GM06990 (cell line): ENCODE data around the gene TMEM35B.
"Not testable (repeated sequence)": the region's sequence is repeated elsewhere in the genome, so short reads cannot be mapped to it uniquely, and the experiment has no call there.

Experiments
- DNase-seq: peaks from one replicate; pipeline ENCODE4 v3.0.0-alpha.2; 2011; ENCODE audit not compliant: insufficient read length; ENCODE audit errors: extremely low read depth
- H3K27me3 ChIP-seq: replicated peaks from 2 replicates; pipeline ENCODE4 v1.6.0; 2011; ENCODE audit warnings: low read length; ENCODE audit not compliant: control insufficient read depth, insufficient read depth
- H3K36me3 ChIP-seq: 2 replicates; pipeline ENCODE4 v1.5.1; 2011; ENCODE audit warnings: low read length; ENCODE audit not compliant: control insufficient read depth, insufficient read depth
- H3K4me3 ChIP-seq: replicated peaks from 2 replicates; pipeline ENCODE4 v1.5.1; 2011; ENCODE audit warnings: low read depth, mild to moderate bottlenecking, control low read depth, low read length
- CTCF ChIP-seq: IDR thresholded peaks from 2 replicates; pipeline ENCODE4 v1.5.1; 2011; ENCODE audit warnings: low read length, control low read depth, mild to moderate bottlenecking, inconsistent platforms; ENCODE audit not compliant: insufficient read depth, poor library complexity, severe bottlenecking

TMEM35B gene

GRCh38 chr1:34970220-34970735, 14.9 kb downstream of the TMEM35B start:
- H3K36me3 ChIP-seq, result no peaks in the 10 kb centered on the region
- no peak for TF ChIP-seq CTCF
- no peak overlapping the region for H3K4me3 ChIP-seq
- no peak for DNase-seq
- H3K27me3 ChIP-seq, result no peaks in the 10 kb centered on the region

GRCh38 chr1:34968297-34968696, 16.9 kb downstream of the TMEM35B start:
- H3K4me3 ChIP-seq, H3K36me3 ChIP-seq, H3K27me3 ChIP-seq, DNase-seq: not testable (repeated sequence)

- DNase-seq, H3K36me3 ChIP-seq, H3K27me3 ChIP-seq, H3K4me3 ChIP-seq: not testable (repeated sequence)
Measured at GRCh38 chr1:34967672-34968071, 17.5 kb downstream of the TMEM35B start.

- no peak for TF ChIP-seq CTCF
- no peak for DNase-seq
- H3K27me3 ChIP-seq, result no peaks in the 10 kb centered on the region
- no peak overlapping the region for H3K4me3 ChIP-seq
- no peaks in the 10 kb centered on the region for H3K36me3 ChIP-seq
Measured at GRCh38 chr1:34965597-34965996, 19.6 kb downstream of the TMEM35B start.

- Histone ChIP-seq H3K4me3 (no peak overlapping the region), H3K27me3 (no peaks in the 10 kb centered on the region), H3K36me3 (no peaks in the 10 kb centered on the region)
- no peak for DNase-seq
- no peak for TF ChIP-seq CTCF
Measured at GRCh38 chr1:34950428-34950827, 34.7 kb downstream of the TMEM35B start.

- H3K4me3 ChIP-seq, DNase-seq, H3K36me3 ChIP-seq, H3K27me3 ChIP-seq: not testable (repeated sequence)
Measured at GRCh38 chr1:34948739-34949138, 36.4 kb downstream of the TMEM35B start.

GRCh38 chr1:34947641-34948314, 37.4 kb downstream of the TMEM35B start:
- H3K36me3 ChIP-seq, DNase-seq, H3K4me3 ChIP-seq, H3K27me3 ChIP-seq: not testable (repeated sequence)

GRCh38 chr1:34946211-34946610, 38.9 kb downstream of the TMEM35B start:
- Histone ChIP-seq H3K36me3 (no peaks in the 10 kb centered on the region), H3K27me3 (no peaks in the 10 kb centered on the region), H3K4me3 (no peak overlapping the region)
- TF ChIP-seq CTCF, result no peak
- DNase-seq, result no peak

GRCh38 chr1:34941798-34942197, 43.3 kb downstream of the TMEM35B start:
- H3K36me3 ChIP-seq, DNase-seq, H3K4me3 ChIP-seq, H3K27me3 ChIP-seq: not testable (repeated sequence)
